ENCODE data around the gene HECTD4.
A peak's percentile ranks its signal among the peaks of the same experiment; 100 is the strongest.
"Not testable (repeated sequence)": the region's sequence is repeated elsewhere in the genome, so short reads cannot be mapped to it uniquely, and the experiment has no call there.

Gene HECTD4

GRCh38 chr12:112116232-112117060 is 265.8 kb downstream of the HECTD4 start:
- DNase-seq (ENCODE audit: low read depth, low spot score): peak; percentile 65
- H3K4me3 ChIP-seq (ENCODE audit: low read length): no peak overlapping the region; the same call in 1 of the 2 replicates

- no peak for DNase-seq (ENCODE audit: low read depth, low spot score)
Measured at GRCh38 chr12:112115259-112116045, 266.8 kb downstream of the HECTD4 start.

GRCh38 chr12:112112409-112113133 is 269.7 kb downstream of the HECTD4 start:
- H3K4me3 ChIP-seq (ENCODE audit: low read length): no peak overlapping the region

More at GRCh38 chr12:112115259-112116045, 266.8 kb downstream of the HECTD4 start:
- no peak overlapping the region for H3K4me3 ChIP-seq (ENCODE audit: low read length)

GRCh38 chr12:112111931-112112330 is 270.3 kb downstream of the HECTD4 start:
- no peak for DNase-seq (ENCODE audit: low read depth, low spot score)
- H3K4me3 ChIP-seq (ENCODE audit: low read length): no peak overlapping the region

More at GRCh38 chr12:112112409-112113133, 269.7 kb downstream of the HECTD4 start:
- DNase-seq (ENCODE audit: low read depth, low spot score): no peak

- not testable (repeated sequence) for DNase-seq (ENCODE audit: low read depth, low spot score); H3K4me3 ChIP-seq (ENCODE audit: low read length)
Measured at GRCh38 chr12:112110787-112111662, 271.2 kb downstream of the HECTD4 start.
